GM19035 (cell line): ENCODE results near the gene DYNC2I2.

Source experiments
- ATAC-seq: cut with Tn5 transposase; IDR thresholded peaks from one replicate; pipeline ENCODE4 v1.9.1; 2021; ENCODE audit not compliant: unreplicated experiment

DYNC2I2 gene

GRCh38 chr9:128636556-128637530, 19.8 kb downstream of the DYNC2I2 start:
- ATAC-seq: no peak

GRCh38 chr9:128636024-128636390, 20.6 kb downstream of the DYNC2I2 start:
- no peak for ATAC-seq

GRCh38 chr9:128635266-128636023, 21.2 kb downstream of the DYNC2I2 start:
- ATAC-seq: no peak

- ATAC-seq: no peak
Observed at GRCh38 chr9:128634651-128635262, 21.9 kb downstream of the DYNC2I2 start.

GRCh38 chr9:128634111-128634510, 22.5 kb downstream of the DYNC2I2 start:
- ATAC-seq: no peak

- no peak for ATAC-seq
Observed at GRCh38 chr9:128633601-128634000, 23.0 kb downstream of the DYNC2I2 start.

- ATAC-seq: no peak
Observed at GRCh38 chr9:128633057-128633456, 23.6 kb downstream of the DYNC2I2 start.

- no peak for ATAC-seq
Observed at GRCh38 chr9:128632486-128632885, 24.2 kb downstream of the DYNC2I2 start.

- no peak for ATAC-seq
Observed at GRCh38 chr9:128632066-128632465, 24.6 kb downstream of the DYNC2I2 start.

GRCh38 chr9:128631636-128632035, 25.0 kb downstream of the DYNC2I2 start:
- no peak for ATAC-seq

- no peak for ATAC-seq
Observed at GRCh38 chr9:128629852-128630545, 26.6 kb downstream of the DYNC2I2 start.

GRCh38 chr9:128629136-128629535, 27.5 kb downstream of the DYNC2I2 start:
- no peak for ATAC-seq

GRCh38 chr9:128628471-128629048, 28.1 kb downstream of the DYNC2I2 start:
- no peak for ATAC-seq

- no peak for ATAC-seq
Observed at GRCh38 chr9:128627906-128628305, 28.7 kb downstream of the DYNC2I2 start.

GRCh38 chr9:128627127-128627715, 29.4 kb downstream of the DYNC2I2 start:
- ATAC-seq: no peak

GRCh38 chr9:128626181-128626580, 30.5 kb downstream of the DYNC2I2 start:
- ATAC-seq: no peak

GRCh38 chr9:128625391-128626146, 31.1 kb downstream of the DYNC2I2 start:
- ATAC-seq: no peak

- no peak for ATAC-seq
Observed at GRCh38 chr9:128624566-128624965, 32.1 kb downstream of the DYNC2I2 start.

- no peak for ATAC-seq
Observed at GRCh38 chr9:128621730-128622455, 34.8 kb downstream of the DYNC2I2 start.
